A549 (cell line): ENCODE results near the gene RASGRP1. TPM values are rescaled to one million over a fixed set of nuclear protein-coding genes. Genes with fewer than 3 reads are reported as not detected.

Experiments used
- ATAC-seq, 2 experiments: fragments of 200-7000 bp in 1 of 2; fragments of >200 bp in 1 of 2; cut with Nextera tagmentation in 1 of 2; cut with Tn5 transposase in 1 of 2; 3 replicates each; pipeline versions ENCODE4 v1.8.0 to v1.9.1; 2018 to 2020; ENCODE audit warnings: mild to moderate bottlenecking in 1 of 2, moderate library complexity in 1 of 2
- CTCF ChIA-PET: fragments of 300-600 bp; sonication (Branson Sonifier 250); formaldehyde crosslinking; extraction: SDS; loops from one replicate; lab custom pipeline; 2021; ENCODE audit warnings: antibody characterized with exemption, inconsistent platforms; lab: Yijun Ruan, JAX
- POLR2A ChIA-PET: fragments of 350-600 bp; formaldehyde crosslinking; extraction: SDS; loops from one replicate; lab custom pipeline; 2021; ENCODE audit warnings: antibody characterized with exemption, inconsistent platforms; lab: Yijun Ruan, JAX
- DNase-seq, 2 experiments: peaks; one replicate each; pipeline versions ENCODE4 v3.0.0 to v3.0.0-alpha.2; 2011 to 2016; ENCODE audit warnings: low read depth in 1 of 2, low spot score in 1 of 2
- FAIRE-seq: peaks from 2 replicates; lab custom pipeline; 2011; peaks lifted over from hg19 to GRCh38; lab: Jason Lieb, UNC
- H3K27ac ChIP-seq, 2 experiments: fragments of >200 bp; sonication (Bioruptor Twin); formaldehyde crosslinking; 3 replicates each; pipeline ENCODE4 v1.5.1; 2016 to 2017
- H3K4me1 ChIP-seq: fragments of >200 bp; sonication (Bioruptor Twin); formaldehyde crosslinking; 3 replicates; pipeline ENCODE4 v1.6.1; 2016
- H3K4me2 ChIP-seq: fragments of >200 bp; sonication (Bioruptor Twin); formaldehyde crosslinking; 3 replicates; pipeline ENCODE4 v1.6.1; 2016
- H3K4me3 ChIP-seq: fragments of >200 bp; sonication (Bioruptor Twin); formaldehyde crosslinking; 3 replicates; pipeline ENCODE4 v1.5.1; 2016
- H3K9me3 ChIP-seq: fragments of >200 bp; sonication (Bioruptor Twin); formaldehyde crosslinking; 3 replicates; pipeline ENCODE4 v1.6.1; 2016
- ATOH8 ChIP-seq: fragments of 250-450 bp; sonication (Bioruptor Pico); IDR thresholded peaks from 2 replicates; pipeline ENCODE4 v1.5.0; 2020; ENCODE audit warnings: low read depth, mild to moderate bottlenecking, moderate library complexity
- CHD2 ChIP-seq: fragments of 150-350 bp; IDR thresholded peaks from 2 replicates; pipeline ENCODE4 v1.6.1; 2014; ENCODE audit warnings: low read length; ENCODE audit not compliant: partially characterized antibody
- CTCF ChIP-seq: fragments of >200 bp; sonication (Bioruptor Twin); formaldehyde crosslinking; IDR thresholded peaks from 3 replicates; pipeline ENCODE4 v1.5.1; 2016
- EHF ChIP-seq: fragments of 250-450 bp; sonication (Bioruptor Pico); IDR thresholded peaks from 2 replicates; pipeline ENCODE4 v1.5.0; 2020; ENCODE audit warnings: mild to moderate bottlenecking
- FOSL2 ChIP-seq, 2 experiments: fragments of 450-650 bp in 1 of 2; fragments of >200 bp in 1 of 2; sonication (Bioruptor Twin) in 1 of 2; formaldehyde crosslinking; IDR thresholded peaks; 2 replicates each; pipeline versions ENCODE4 v1.5.0 to v1.6.1; 2016 to 2020; ENCODE audit warnings: mild to moderate bottlenecking in 1 of 2, moderate library complexity in 1 of 2
- HES2 ChIP-seq: fragments of >200 bp; sonication (Bioruptor Twin); formaldehyde crosslinking; IDR thresholded peaks from 2 replicates; pipeline ENCODE4 v1.6.1; 2016
- HOXB5 ChIP-seq: fragments of 250-450 bp; sonication (Bioruptor Pico); IDR thresholded peaks from 2 replicates; pipeline ENCODE4 v1.5.0; 2020; ENCODE audit warnings: mild to moderate bottlenecking, moderate library complexity
- NR3C1 ChIP-seq: fragments of >200 bp; sonication (Bioruptor Twin); formaldehyde crosslinking; IDR thresholded peaks from 3 replicates; pipeline ENCODE4 v1.6.1; 2017
- PBX3 ChIP-seq: IDR thresholded peaks from 2 replicates; pipeline ENCODE4 v1.6.1; 2012
- RAD21 ChIP-seq, 2 experiments: fragments of >200 bp in 1 of 2; sonication (Bioruptor Twin) in 1 of 2; formaldehyde crosslinking in 1 of 2; IDR thresholded peaks in 1 of 2; conservative IDR thresholded peaks in 1 of 2; 2 replicates in 1 of 2; 3 replicates in 1 of 2; pipeline ENCODE4 v1.6.1; 2012 to 2018; ENCODE audit warnings: inconsistent platforms in 1 of 2
- RCOR1 ChIP-seq: fragments of 150-350 bp; IDR thresholded peaks from 2 replicates; pipeline ENCODE4 v1.6.1; 2014; ENCODE audit warnings: antibody characterized with exemption, low read length, low read depth
- USF2 ChIP-seq: fragments of 450-650 bp; IDR thresholded peaks from 2 replicates; pipeline ENCODE4 v1.6.1; 2014; ENCODE audit warnings: antibody characterized with exemption
- ZC3H11A ChIP-seq: fragments of 450-650 bp; IDR thresholded peaks from 2 replicates; pipeline ENCODE4 v1.6.1; 2014; ENCODE audit warnings: antibody characterized with exemption, mild to moderate bottlenecking
- ZFP36 ChIP-seq: fragments of 450-650 bp; IDR thresholded peaks from 2 replicates; pipeline ENCODE4 v1.6.1; 2014; ENCODE audit warnings: borderline replicate concordance; ENCODE audit not compliant: partially characterized antibody
- WGBS: methylation state at CpG from one replicate; pipeline ENCODE4 v1.1.6; 2017; ENCODE audit errors: missing lambda C conversion rate; 5-methylcytosine and 5-hydroxymethylcytosine counted together
- polyA plus RNA-seq, 4 experiments: library from polyadenylated mRNA; depleted of rRNA in 3 of 4; stranded (reverse); fragments of >200 nt; fragmentation: RNase III in 1 of 4; extraction: RNeasy Plus Mini Kit Qiagen cat#74134 plus additional on column Dnase treatment in 1 of 4; gene quantifications; 2 replicates in 3 of 4; 3 replicates in 1 of 4; pipeline ENCODE4 v1.2.3, GENCODE V29; 2011 to 2017
- TF ChIP-seq, protein P1 (sequence below): IDR thresholded peaks from 2 replicates; pipeline ENCODE4 v1.6.1; 2012
- TF ChIP-seq, protein P2 (sequence below): fragments of 250-450 bp; sonication (Bioruptor Pico); IDR thresholded peaks from 2 replicates; pipeline ENCODE4 v1.5.0; 2021; ENCODE audit warnings: mild to moderate bottlenecking, moderate library complexity, borderline replicate concordance

RASGRP1 gene
- polyA plus RNA-seq, 2 of the 4 experiments (the other 2 are of a cell fraction): 0.70 to 1.2 TPM

DNA sequence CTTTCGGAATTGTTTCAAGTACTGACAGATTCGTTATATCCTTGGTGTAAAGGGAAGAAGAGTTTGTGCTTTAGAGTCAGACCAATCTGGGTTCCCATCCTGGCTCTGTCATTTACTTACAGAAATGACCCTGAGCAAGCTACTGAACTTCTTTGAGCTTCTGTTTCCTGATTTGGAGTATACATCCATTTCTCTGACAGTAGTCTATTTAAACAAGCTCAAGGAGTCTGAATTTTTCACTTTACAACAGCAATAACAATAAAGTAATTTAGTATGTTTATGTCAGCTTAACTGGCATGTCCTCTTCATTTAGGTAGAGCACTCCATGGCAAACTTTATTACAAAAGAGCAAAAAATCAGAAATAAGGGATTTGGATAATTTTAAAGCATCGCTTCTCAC, 82.9 kb downstream of the RASGRP1 start:
- H3K9me3 ChIP-seq: no peaks in the 10 kb centered on the region
- DNase-seq: no peak
- TF ChIP-seq EHF (CRISPR knock-in tag): no peak
- no peak for TF ChIP-seq HOXB5
- no peak for TF ChIP-seq ZFP36
- no peak for TF ChIP-seq HES2
- no peak for TF ChIP-seq CHD2
- no peak for TF ChIP-seq ZC3H11A
- TF ChIP-seq, protein P1, sequence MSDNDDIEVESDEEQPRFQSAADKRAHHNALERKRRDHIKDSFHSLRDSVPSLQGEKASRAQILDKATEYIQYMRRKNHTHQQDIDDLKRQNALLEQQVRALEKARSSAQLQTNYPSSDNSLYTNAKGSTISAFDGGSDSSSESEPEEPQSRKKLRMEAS: no peak
- TF ChIP-seq USF2: no peak
- no peak for TF ChIP-seq RAD21 (conservative IDR thresholded peaks at IDR 0.05 in 1 of 2, IDR thresholded peaks at IDR 0.05 in 1 of 2)
- no peak for TF ChIP-seq ATOH8 (CRISPR knock-in tag)
- TF ChIP-seq RCOR1: no peak
- TF ChIP-seq, protein P2, sequence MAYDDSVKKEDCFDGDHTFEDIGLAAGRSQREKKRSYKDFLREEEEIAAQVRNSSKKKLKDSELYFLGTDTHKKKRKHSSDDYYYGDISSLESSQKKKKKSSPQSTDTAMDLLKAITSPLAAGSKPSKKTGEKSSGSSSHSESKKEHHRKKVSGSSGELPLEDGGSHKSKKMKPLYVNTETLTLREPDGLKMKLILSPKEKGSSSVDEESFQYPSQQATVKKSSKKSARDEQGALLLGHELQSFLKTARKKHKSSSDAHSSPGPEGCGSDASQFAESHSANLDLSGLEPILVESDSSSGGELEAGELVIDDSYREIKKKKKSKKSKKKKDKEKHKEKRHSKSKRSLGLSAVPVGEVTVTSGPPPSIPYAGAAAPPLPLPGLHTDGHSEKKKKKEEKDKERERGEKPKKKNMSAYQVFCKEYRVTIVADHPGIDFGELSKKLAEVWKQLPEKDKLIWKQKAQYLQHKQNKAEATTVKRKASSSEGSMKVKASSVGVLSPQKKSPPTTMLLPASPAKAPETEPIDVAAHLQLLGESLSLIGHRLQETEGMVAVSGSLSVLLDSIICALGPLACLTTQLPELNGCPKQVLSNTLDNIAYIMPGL (CRISPR knock-in tag): no peak
- TF ChIP-seq CTCF: no peak
- no peak for TF ChIP-seq NR3C1
- no peak for TF ChIP-seq PBX3
- TF ChIP-seq, all 56 proteins: peak for 0
- FAIRE-seq: no peak
- POLR2A ChIA-PET: no interaction called here
- WGBS: 86% methylated on average over 3 of the region's 3 CpGs
- Histone ChIP-seq H3K4me1 (no peaks in the 10 kb centered on the region), H3K4me3 (no peak overlapping the region), H3K4me2 (no peak overlapping the region), H3K27ac (no peak overlapping the region)
- CTCF ChIA-PET: interaction anchor here (0.7 to 1.7 kb wide), 2 partner anchors 24 to 35 kb away, joined by 3 to 6 read pairs; no protein-coding TSS in a partner anchor
- ATAC-seq: no peak

DNA sequence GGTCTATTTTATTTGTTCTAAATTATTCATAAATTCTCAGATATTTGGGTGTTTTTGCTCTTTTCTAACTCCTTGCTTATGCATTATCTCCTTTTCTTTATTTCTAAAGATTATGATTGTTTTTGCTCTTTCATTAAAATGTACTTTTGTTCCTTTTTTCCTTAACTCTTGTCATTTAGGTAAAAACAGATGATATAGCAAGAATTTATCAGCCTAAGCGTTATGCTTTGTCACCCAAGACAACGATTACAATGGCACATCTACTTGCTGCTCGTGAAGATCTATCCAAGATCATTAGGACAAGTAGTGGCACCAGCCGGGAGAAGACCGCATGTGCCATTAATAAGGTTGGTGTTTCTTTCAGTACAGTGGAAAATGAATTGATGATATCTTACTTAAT, 83.5 kb downstream of the RASGRP1 start:
- Histone ChIP-seq H3K4me3 (no peak overlapping the region), H3K4me2 (no peak overlapping the region), H3K9me3 (no peaks in the 10 kb centered on the region), H3K4me1 (no peaks in the 10 kb centered on the region), H3K27ac (no peak overlapping the region)
- ChIA-PET POLR2A (no interaction called here), CTCF (interaction anchor here (0.7 kb wide), 1 partner anchor 23 kb away, joined by 3 read pairs; no protein-coding TSS in a partner anchor)
- ATAC-seq (no peak), DNase-seq (no peak), FAIRE-seq (no peak)
- whole genome bisulfite sequencing: 94% methylated on average over 5 of the region's 5 CpGs
- TF ChIP-seq FOSL2 (IDR thresholded peaks at IDR 0.05) (no peak), FOSL2 (CRISPR knock-in tag; IDR thresholded peaks at IDR 0.05) (no peak)
